H1 (cell line): Measurements from ENCODE around the gene MCM6. TPM values are rescaled to one million over a fixed set of nuclear protein-coding genes. Genes with fewer than 3 reads are reported as not detected.

Experiments used
- CTCF ChIA-PET: fragments of 300-600 bp; sonication (Branson Sonifier 250); formaldehyde crosslinking; loops from one replicate; lab custom pipeline; 2021; ENCODE audit not compliant: partially characterized antibody; lab: Charles Lee
- POLR2A ChIA-PET: fragments of 300-600 bp; sonication (Branson Sonifier 250); formaldehyde crosslinking; loops from one replicate; lab custom pipeline; 2021; ENCODE audit warnings: inconsistent platforms; ENCODE audit not compliant: partially characterized antibody; lab: Charles Lee
- DNase-seq, 2 experiments: peaks; one replicate each; pipeline versions ENCODE4 v3.0.0 to v3.0.0-alpha.2; 2010 to 2022; ENCODE audit warnings: low spot score in 2 of 2, low read depth in 1 of 2, mixed read lengths in 1 of 2
- FAIRE-seq: peaks from 2 replicates; lab custom pipeline; 2011; peaks lifted over from hg19 to GRCh38; lab: Jason Lieb, UNC
- H2AFZ ChIP-seq: 2 replicates; pipeline ENCODE4 v1.8.1; 2012; ENCODE audit warnings: low read length, inconsistent platforms
- H2AK5ac ChIP-seq: 2 replicates; pipeline ENCODE4 v1.6.1; 2013; ENCODE audit warnings: low read depth, low read length
- H2BK120ac ChIP-seq: replicated peaks from 2 replicates; pipeline ENCODE3; 2013; ENCODE audit warnings: low read depth, low read length, inconsistent platforms
- H2BK12ac ChIP-seq: 2 replicates; pipeline ENCODE4 v1.6.1; 2013; ENCODE audit warnings: low read depth, low read length
- H2BK15ac ChIP-seq: 2 replicates; pipeline ENCODE4 v1.6.1; 2013; ENCODE audit warnings: low read length
- H2BK20ac ChIP-seq: 2 replicates; pipeline ENCODE4 v1.6.1; 2013; ENCODE audit warnings: low read length
- H2BK5ac ChIP-seq: 2 replicates; pipeline ENCODE4 v1.6.1; 2013; ENCODE audit warnings: low read depth, low read length
- H3K14ac ChIP-seq: 2 replicates; pipeline ENCODE4 v1.6.1; 2013; ENCODE audit warnings: inconsistent platforms; ENCODE audit not compliant: insufficient read length
- H3K18ac ChIP-seq: 2 replicates; pipeline ENCODE4 v1.6.1; 2013; ENCODE audit warnings: low read length; ENCODE audit errors: extremely low read depth
- H3K23ac ChIP-seq: 2 replicates; pipeline ENCODE4 v1.6.1; 2013; ENCODE audit warnings: inconsistent platforms; ENCODE audit not compliant: insufficient read length
- H3K23me2 ChIP-seq: 2 replicates; pipeline ENCODE4 v1.6.1; 2013; ENCODE audit warnings: low read depth, low read length
- H3K27ac ChIP-seq: 2 replicates; pipeline ENCODE4 v1.6.1; 2011; ENCODE audit warnings: low read depth, low read length, inconsistent platforms
- H3K27me3 ChIP-seq, 4 experiments: replicated peaks in 1 of 4; 1 replicate in 1 of 4; 2 replicates in 3 of 4; pipeline versions ENCODE4 v1.6.1 to v1.8.1; 2011 to 2013; ENCODE audit warnings: low read length in 3 of 4, mild to moderate bottlenecking in 3 of 4, inconsistent platforms in 2 of 4, mixed read lengths in 2 of 4, moderate library complexity in 1 of 4; ENCODE audit not compliant: control insufficient read depth in 3 of 4, insufficient read depth in 3 of 4; ENCODE audit errors: extremely low read depth in 1 of 4
- H3K36me3 ChIP-seq, 4 experiments: 2 replicates each; pipeline versions ENCODE4 v1.6.1 to v1.8.1; 2011 to 2013; ENCODE audit warnings: mild to moderate bottlenecking in 4 of 4, low read length in 3 of 4, moderate library complexity in 2 of 4, control low read depth in 1 of 4, inconsistent platforms in 1 of 4; ENCODE audit not compliant: insufficient read depth in 4 of 4, control insufficient read depth in 2 of 4
- H3K4ac ChIP-seq: replicated peaks from 2 replicates; pipeline ENCODE3; 2013; ENCODE audit warnings: low read length, low read depth, mixed read lengths, inconsistent platforms; ENCODE audit not compliant: insufficient read length
- H3K4me1 ChIP-seq, 4 experiments: replicated peaks in 1 of 4; 1 replicate in 1 of 4; 2 replicates in 3 of 4; pipeline versions ENCODE4 v1.6.1 to v1.8.1; 2011 to 2013; ENCODE audit warnings: low read length in 3 of 4, inconsistent platforms in 2 of 4, mixed read lengths in 1 of 4; ENCODE audit not compliant: insufficient read depth in 4 of 4, control insufficient read depth in 3 of 4
- H3K4me2 ChIP-seq, 2 experiments: 2 replicates each; pipeline versions ENCODE4 v1.6.1 to v1.8.1; 2011 to 2013; ENCODE audit warnings: low read depth in 2 of 2, low read length in 2 of 2, control low read depth in 1 of 2, inconsistent platforms in 1 of 2, mild to moderate bottlenecking in 1 of 2; ENCODE audit not compliant: insufficient read depth in 1 of 2
- H3K4me3 ChIP-seq, 4 experiments: fragments of 200-600, 300-600 bp in 1 of 4; sonication (generic), shearing (Covaris generic), sonication (Bioruptor Twin) in 1 of 4; 2 replicates each; pipeline versions ENCODE4 v1.5.1 to v1.8.1; 2011 to 2016; ENCODE audit warnings: low read length in 4 of 4, low read depth in 3 of 4, control low read depth in 2 of 4, inconsistent platforms in 2 of 4, mild to moderate bottlenecking in 2 of 4, mixed read lengths in 1 of 4, moderate library complexity in 1 of 4; ENCODE audit not compliant: insufficient read depth in 2 of 4; ENCODE audit errors: extremely low read depth in 1 of 4
- H3K56ac ChIP-seq: replicated peaks from 2 replicates; pipeline ENCODE3; 2013; ENCODE audit warnings: low read depth, mild to moderate bottlenecking, mixed read lengths, low read length, inconsistent platforms; ENCODE audit not compliant: insufficient read length
- H3K79me1 ChIP-seq: 2 replicates; pipeline ENCODE4 v1.6.1; 2013; ENCODE audit warnings: low read depth, low read length, control low read depth
- H3K79me2 ChIP-seq, 2 experiments: 2 replicates each; pipeline versions ENCODE4 v1.6.1 to v1.8.1; 2012 to 2013; ENCODE audit warnings: low read length in 2 of 2, mild to moderate bottlenecking in 2 of 2, inconsistent platforms in 1 of 2; ENCODE audit not compliant: insufficient read depth in 2 of 2, control insufficient read depth in 1 of 2
- H3K9ac ChIP-seq, 4 experiments: replicated peaks in 1 of 4; 1 replicate in 1 of 4; 2 replicates in 3 of 4; pipeline versions ENCODE4 v1.6.1 to v1.8.1; 2011 to 2013; ENCODE audit warnings: low read depth in 3 of 4, low read length in 3 of 4, control low read depth in 2 of 4, mild to moderate bottlenecking in 2 of 4, moderate library complexity in 2 of 4, inconsistent platforms in 1 of 4; ENCODE audit errors: extremely low read depth in 1 of 4
- H3K9me3 ChIP-seq, 2 experiments: 2 replicates each; pipeline versions ENCODE4 v1.6.1 to v1.8.1; 2012 to 2013; ENCODE audit warnings: mild to moderate bottlenecking in 2 of 2, moderate library complexity in 2 of 2, control low read depth in 1 of 2, inconsistent platforms in 1 of 2, low read depth in 1 of 2, low read length in 1 of 2, mixed read lengths in 1 of 2; ENCODE audit not compliant: insufficient read depth in 2 of 2
- H4K20me1 ChIP-seq, 2 experiments: replicated peaks in 1 of 2; 2 replicates each; pipeline versions ENCODE3 to v1.8.1; 2011 to 2013; ENCODE audit warnings: inconsistent platforms in 2 of 2, low read length in 2 of 2, mild to moderate bottlenecking in 1 of 2; ENCODE audit not compliant: insufficient read depth in 2 of 2, control insufficient read depth in 1 of 2
- H4K5ac ChIP-seq: 2 replicates; pipeline ENCODE4 v1.6.1; 2013; ENCODE audit warnings: low read length, low read depth, mixed read lengths, inconsistent platforms; ENCODE audit not compliant: insufficient read length
- H4K8ac ChIP-seq: 2 replicates; pipeline ENCODE4 v1.8.0; 2013; ENCODE audit warnings: mild to moderate bottlenecking, moderate library complexity, low read length, inconsistent platforms; ENCODE audit not compliant: insufficient read depth; ENCODE audit errors: extremely low read depth
- H4K91ac ChIP-seq: replicated peaks from 2 replicates; pipeline ENCODE3; 2013; ENCODE audit warnings: low read length, mixed read lengths, inconsistent platforms; ENCODE audit not compliant: insufficient read length
- ASH2L ChIP-seq: fragments of 200-600, 300-600 bp; sonication (generic); IDR thresholded peaks from one replicate; pipeline ENCODE4 v1.7.1; 2017; ENCODE audit warnings: low read length
- BRCA1 ChIP-seq: IDR thresholded peaks from 2 replicates; pipeline ENCODE4 v1.6.1; 2012; ENCODE audit warnings: low read depth, low read length, improper control_type of control experiment
- CBX8 ChIP-seq: fragments of 300-800, 300-1000 bp; sonication (generic); IDR thresholded peaks from 2 replicates; pipeline ENCODE4 v1.7.1; 2016; ENCODE audit warnings: low read depth, low read length, borderline replicate concordance
- CREB1 ChIP-seq: IDR thresholded peaks from 2 replicates; pipeline ENCODE4 v1.6.1; 2012; ENCODE audit warnings: inconsistent platforms
- CTBP2 ChIP-seq: IDR thresholded peaks from 2 replicates; pipeline ENCODE4 v1.7.0; 2011; ENCODE audit warnings: borderline replicate concordance, mild to moderate bottlenecking, moderate library complexity, mixed read lengths, low read length; ENCODE audit not compliant: insufficient read depth, insufficient read length
- EP300 ChIP-seq, 2 experiments: IDR thresholded peaks; 1 replicate in 1 of 2; 2 replicates in 1 of 2; pipeline ENCODE4 v1.6.1; 2011 to 2012; ENCODE audit warnings: low read depth in 2 of 2, low read length in 2 of 2, mild to moderate bottlenecking in 2 of 2, borderline replicate concordance in 1 of 2, inconsistent platforms in 1 of 2, moderate library complexity in 1 of 2
- GABPA ChIP-seq: IDR thresholded peaks from 2 replicates; pipeline ENCODE4 v1.6.1; 2011; ENCODE audit warnings: mild to moderate bottlenecking, low read length, moderate library complexity, borderline replicate concordance; ENCODE audit not compliant: insufficient read depth
- KDM5A ChIP-seq: fragments of 200-600 bp; IDR thresholded peaks from 2 replicates; pipeline ENCODE4 v1.7.1; 2012; ENCODE audit warnings: mild to moderate bottlenecking, low read length, inconsistent platforms, mixed read lengths
- MAFK ChIP-seq: IDR thresholded peaks from 2 replicates; pipeline ENCODE4 v1.6.1; 2012; ENCODE audit warnings: low read depth, mild to moderate bottlenecking, improper control_type of control experiment, low read length
- NRF1 ChIP-seq: IDR thresholded peaks from 2 replicates; pipeline ENCODE4 v1.6.1; 2011; ENCODE audit warnings: mild to moderate bottlenecking, low read depth, low read length, improper control_type of control experiment
- SIRT6 ChIP-seq: IDR thresholded peaks from one replicate; pipeline ENCODE4 v1.7.1; 2012; ENCODE audit warnings: low read length, inconsistent platforms
- WGBS, 2 experiments: shearing (Covaris generic) in 1 of 2; methylation state at CpG; one replicate each; pipeline versions ENCODE4 v1.1.6 to v1.1.7; 2013 to 2015; ENCODE audit warnings: low lambda C conversion rate in 2 of 2, mixed read lengths in 2 of 2, inconsistent platforms in 1 of 2, low coverage in 1 of 2, missing lambda C conversion rate in 1 of 2; ENCODE audit not compliant: insufficient replicate concordance in 2 of 2, insufficient coverage in 1 of 2, insufficient read length in 1 of 2; ENCODE audit errors: extremely low coverage in 1 of 2, missing lambda C conversion rate in 1 of 2; 5-methylcytosine and 5-hydroxymethylcytosine counted together
- polyA plus RNA-seq, 7 experiments: library from polyadenylated mRNA; depleted of rRNA in 3 of 7; stranded (reverse) in 5 of 7; unstranded in 2 of 7; fragments of >200 nt in 5 of 7; fragments of 200-250 nt in 2 of 7; gene quantifications; 1 replicate in 5 of 7; 2 replicates in 1 of 7; 4 replicates in 1 of 7; pipeline versions ENCODE4 v1.2.1 to v1.2.3, GENCODE V29; 2011 to 2013; ENCODE audit warnings: missing spikeins in 2 of 7, mixed read lengths in 2 of 7
- total RNA-seq: library from RNA; stranded (reverse); fragmentation: NEBNext Ultra II Directional; extraction: Animal tissue kit (Norgen Biotek cat#: 25700); gene quantifications from 2 replicates; pipeline ENCODE4 v1.2.1, GENCODE V29; 2021
- TF ChIP-seq, protein P1 (sequence below): IDR thresholded peaks from 2 replicates; pipeline ENCODE4 v1.6.1; 2012; ENCODE audit warnings: inconsistent platforms
- TF ChIP-seq, protein P2 (sequence below): IDR thresholded peaks from 2 replicates; pipeline ENCODE4 v1.6.1; 2011; ENCODE audit warnings: low read length, improper control_type of control experiment

Gene MCM6
- total and polyA plus RNA-seq, 2 of the 8 experiments (the other 6 are each of a cell fraction or from before 2014, with no cell fraction given), result 60.2 to 134 TPM

DNA sequence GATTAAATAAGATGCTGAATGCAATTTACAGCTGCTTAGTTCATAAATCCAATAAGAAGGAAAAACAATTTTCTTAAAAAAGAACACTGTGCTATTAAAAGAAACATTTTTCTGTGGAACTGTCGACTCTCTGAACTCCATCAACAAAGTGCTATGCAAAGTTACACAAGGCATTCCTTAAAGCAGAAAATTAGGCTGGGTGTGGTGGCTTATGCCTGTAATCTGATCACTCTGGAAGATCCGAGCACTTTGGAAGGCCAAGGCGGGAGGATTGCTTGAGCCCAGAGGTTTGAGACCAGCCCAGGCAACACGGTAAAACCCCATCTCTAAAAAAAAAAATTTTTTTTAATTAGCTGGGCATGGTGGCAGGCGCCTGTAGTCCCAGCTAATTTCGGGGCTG is 13.0 kb downstream of the MCM6 start:
- no peaks in the 10 kb centered on the region for H3K79me1 ChIP-seq
- H2BK12ac ChIP-seq, result no peak overlapping the region
- no peaks in the 10 kb centered on the region for H3K9me3 ChIP-seq
- ChIA-PET POLR2A (interaction anchor here (0.9 to 1.8 kb wide), 5 partner anchors 8 to 22 kb away, joined by 3 to 4 read pairs (median 4); no protein-coding TSS in a partner anchor), CTCF (interaction anchor here (1.2 kb wide), 2 partner anchors 24 to 78 kb away, joined by 3 to 4 read pairs; no protein-coding TSS in a partner anchor)
- no peak overlapping the region for H3K23ac ChIP-seq
- no peak overlapping the region for H4K91ac ChIP-seq
- peaks cover 0 to 4% of the 10 kb centered on the region in 2 experiments for H4K20me1 ChIP-seq
- FAIRE-seq (no peak), DNase-seq (no peak)
- peaks cover 26 to 87% (median 56%) of the 10 kb centered on the region in 4 experiments for H3K36me3 ChIP-seq
- H3K56ac ChIP-seq, result no peak overlapping the region
- H2BK20ac ChIP-seq, result no peak overlapping the region
- H3K4me2 ChIP-seq, result no peak overlapping the region
- no peak overlapping the region for H4K8ac ChIP-seq
- H2BK5ac ChIP-seq, result no peak overlapping the region
- no peaks in the 10 kb centered on the region for H3K79me2 ChIP-seq
- H3K9ac ChIP-seq, result no peak overlapping the region
- H3K27ac ChIP-seq, result no peak overlapping the region
- no peak overlapping the region for H2AK5ac ChIP-seq
- H2AFZ ChIP-seq, result no peak overlapping the region
- peaks cover 0 to 1% (median 0%) of the 10 kb centered on the region in 4 experiments; a peak in 1 of 7 replicates for H3K27me3 ChIP-seq
- no peak overlapping the region for H3K18ac ChIP-seq
- WGBS, 2 experiments, result 95% methylated on average over 6 of the region's 6 CpGs; no CpG with 5 or more reads in 1 of the 2 experiments
- no peak overlapping the region for H2BK120ac ChIP-seq
- H3K14ac ChIP-seq, result no peak overlapping the region
- no peak overlapping the region for H4K5ac ChIP-seq
- H3K4me1 ChIP-seq, result no peaks in the 10 kb centered on the region
- no peaks in the 10 kb centered on the region for H3K23me2 ChIP-seq
- no peak overlapping the region for H2BK15ac ChIP-seq
- H3K4ac ChIP-seq, result no peak overlapping the region
- H3K4me3 ChIP-seq, result no peak overlapping the region
- TF ChIP-seq NRF1 (no peak), BRCA1 (no peak), ASH2L (no peak), SIRT6 (no peak), EP300 (IDR thresholded peaks at IDR 0.05; ENCODE audit: borderline replicate concordance in 1 of 2, low read depth in 2 of 2, low read length in 2 of 2) (no peak), KDM5A (no peak), CREB1 (no peak), GABPA (no peak), CBX8 (no peak), MAFK (no peak), CTBP2 (no peak)
- TF ChIP-seq, protein P1, sequence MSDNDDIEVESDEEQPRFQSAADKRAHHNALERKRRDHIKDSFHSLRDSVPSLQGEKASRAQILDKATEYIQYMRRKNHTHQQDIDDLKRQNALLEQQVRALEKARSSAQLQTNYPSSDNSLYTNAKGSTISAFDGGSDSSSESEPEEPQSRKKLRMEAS, result no peak
- TF ChIP-seq, protein P2, sequence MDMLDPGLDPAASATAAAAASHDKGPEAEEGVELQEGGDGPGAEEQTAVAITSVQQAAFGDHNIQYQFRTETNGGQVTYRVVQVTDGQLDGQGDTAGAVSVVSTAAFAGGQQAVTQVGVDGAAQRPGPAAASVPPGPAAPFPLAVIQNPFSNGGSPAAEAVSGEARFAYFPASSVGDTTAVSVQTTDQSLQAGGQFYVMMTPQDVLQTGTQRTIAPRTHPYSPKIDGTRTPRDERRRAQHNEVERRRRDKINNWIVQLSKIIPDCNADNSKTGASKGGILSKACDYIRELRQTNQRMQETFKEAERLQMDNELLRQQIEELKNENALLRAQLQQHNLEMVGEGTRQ, result no peak
